HG02885 (cell line): ENCODE measurements around the gene SPINK9.
A peak's percentile ranks its signal among the peaks of the same experiment; 100 is the strongest.

Source experiments
- ATAC-seq: cut with Tn5 transposase; IDR thresholded peaks from one replicate; pipeline ENCODE4 v1.9.1; 2021; ENCODE audit warnings: mild to moderate bottlenecking; ENCODE audit not compliant: unreplicated experiment, poor library complexity

Gene SPINK9

GRCh38 chr5:148353634-148354033 is 18.3 kb downstream of the SPINK9 start:
- no peak for ATAC-seq

- no peak for ATAC-seq
Measured at GRCh38 chr5:148364343-148364742, 29.0 kb downstream of the SPINK9 start.

GRCh38 chr5:148368299-148368698 is 32.9 kb downstream of the SPINK9 start:
- no peak for ATAC-seq

- ATAC-seq, result no peak
Measured at GRCh38 chr5:148372166-148372725, 36.9 kb downstream of the SPINK9 start.

- no peak for ATAC-seq
Measured at GRCh38 chr5:148372893-148373292, 37.5 kb downstream of the SPINK9 start.

- ATAC-seq, result peak; percentile 89
Measured at GRCh38 chr5:148374690-148375360, 39.5 kb downstream of the SPINK9 start.

- ATAC-seq, result no peak
Measured at GRCh38 chr5:148376198-148376597, 40.8 kb downstream of the SPINK9 start.

- no peak for ATAC-seq
Measured at GRCh38 chr5:148378670-148379069, 43.3 kb downstream of the SPINK9 start.

GRCh38 chr5:148379340-148379739 is 44.0 kb downstream of the SPINK9 start:
- no peak for ATAC-seq

- no peak for ATAC-seq
Measured at GRCh38 chr5:148381906-148382305, 46.5 kb downstream of the SPINK9 start.

- no peak for ATAC-seq
Measured at GRCh38 chr5:148382961-148383360, 47.6 kb downstream of the SPINK9 start.

- peak; percentile 97 for ATAC-seq
Measured at GRCh38 chr5:148383564-148384379, 48.4 kb downstream of the SPINK9 start, which contains the start of gene FBXO38. Gene FBXO38 (plus strand): TSS chr5:148383958. CDS start chr5:148394777, 10,819 bp downstream.

- peak; percentile 40 for ATAC-seq
Measured at GRCh38 chr5:148384380-148384737, 49.0 kb downstream of the SPINK9 start.

- ATAC-seq, result no peak
Measured at GRCh38 chr5:148385094-148385493, 49.7 kb downstream of the SPINK9 start.

GRCh38 chr5:148386041-148386440 is 50.7 kb downstream of the SPINK9 start:
- ATAC-seq, result no peak

GRCh38 chr5:148387325-148387724 is 52.0 kb downstream of the SPINK9 start:
- no peak for ATAC-seq

GRCh38 chr5:148388696-148389095 is 53.3 kb downstream of the SPINK9 start:
- ATAC-seq, result peak; percentile 34
